ENCODE results near the gene TRAF3.

DNA sequence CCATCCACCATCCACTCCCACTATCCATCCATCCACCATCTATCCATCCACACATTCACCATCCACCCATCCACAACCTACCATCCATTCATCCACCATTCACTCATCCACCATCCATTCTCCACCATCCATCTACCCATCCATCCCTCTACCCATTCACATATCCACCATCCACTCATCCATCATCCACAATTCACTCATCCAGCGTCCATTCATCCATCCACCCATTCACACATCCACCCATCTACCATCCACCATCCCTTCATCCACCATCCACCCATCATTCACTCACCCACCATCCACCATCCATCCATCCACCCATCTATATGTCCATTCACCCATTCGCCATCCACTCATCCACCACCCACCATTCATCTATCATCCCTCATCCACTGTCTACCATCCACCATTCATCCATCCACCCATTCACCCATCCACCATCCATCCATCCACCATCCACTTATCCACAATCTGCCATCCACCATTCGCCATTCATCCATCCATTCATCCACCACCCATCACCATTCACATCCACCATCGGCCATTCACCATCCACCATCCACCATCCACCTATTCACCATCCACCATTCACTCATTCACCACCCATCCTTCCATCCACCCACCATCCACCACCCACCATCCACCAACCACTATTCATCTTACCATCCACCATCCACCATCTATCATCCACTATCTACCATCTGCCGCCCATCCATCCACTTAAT lies 143.2 kb downstream of the TRAF3 start:
- TF ChIP-seq, protein P1, sequence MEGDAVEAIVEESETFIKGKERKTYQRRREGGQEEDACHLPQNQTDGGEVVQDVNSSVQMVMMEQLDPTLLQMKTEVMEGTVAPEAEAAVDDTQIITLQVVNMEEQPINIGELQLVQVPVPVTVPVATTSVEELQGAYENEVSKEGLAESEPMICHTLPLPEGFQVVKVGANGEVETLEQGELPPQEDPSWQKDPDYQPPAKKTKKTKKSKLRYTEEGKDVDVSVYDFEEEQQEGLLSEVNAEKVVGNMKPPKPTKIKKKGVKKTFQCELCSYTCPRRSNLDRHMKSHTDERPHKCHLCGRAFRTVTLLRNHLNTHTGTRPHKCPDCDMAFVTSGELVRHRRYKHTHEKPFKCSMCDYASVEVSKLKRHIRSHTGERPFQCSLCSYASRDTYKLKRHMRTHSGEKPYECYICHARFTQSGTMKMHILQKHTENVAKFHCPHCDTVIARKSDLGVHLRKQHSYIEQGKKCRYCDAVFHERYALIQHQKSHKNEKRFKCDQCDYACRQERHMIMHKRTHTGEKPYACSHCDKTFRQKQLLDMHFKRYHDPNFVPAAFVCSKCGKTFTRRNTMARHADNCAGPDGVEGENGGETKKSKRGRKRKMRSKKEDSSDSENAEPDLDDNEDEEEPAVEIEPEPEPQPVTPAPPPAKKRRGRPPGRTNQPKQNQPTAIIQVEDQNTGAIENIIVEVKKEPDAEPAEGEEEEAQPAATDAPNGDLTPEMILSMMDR (IDR thresholded peaks at IDR 0.05; ENCODE audit: insufficient read depth, low read length, poor library complexity, severe bottlenecking), result no peak
- no peak for TF ChIP-seq EZH2phosphoT487 (conservative IDR thresholded peaks at IDR 0.05; ENCODE audit: low read length)
